Measurements from ENCODE around the gene TGFBR3.

DNA sequence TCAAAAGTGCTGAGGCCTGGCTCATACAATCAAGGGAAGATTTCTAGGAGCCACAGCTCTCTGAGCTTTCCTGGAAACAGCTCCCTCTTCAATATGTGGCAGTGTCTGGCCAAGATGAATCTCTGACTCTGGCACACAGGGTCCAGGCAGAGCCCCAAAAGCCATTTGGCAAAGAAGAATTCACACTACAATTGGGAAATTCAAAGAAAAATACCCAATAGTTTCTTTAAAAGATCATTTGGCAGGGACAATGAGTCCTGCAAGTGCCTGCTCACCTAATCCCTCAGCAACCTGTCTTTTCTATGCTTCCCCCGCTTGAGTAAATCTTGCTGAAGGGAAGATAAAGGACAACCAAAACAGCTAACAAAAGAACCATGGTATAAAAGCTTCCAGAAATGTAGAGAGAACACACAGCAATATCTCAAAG lies 124.6 kb downstream of the TGFBR3 start:
- TF ChIP-seq, protein P1, sequence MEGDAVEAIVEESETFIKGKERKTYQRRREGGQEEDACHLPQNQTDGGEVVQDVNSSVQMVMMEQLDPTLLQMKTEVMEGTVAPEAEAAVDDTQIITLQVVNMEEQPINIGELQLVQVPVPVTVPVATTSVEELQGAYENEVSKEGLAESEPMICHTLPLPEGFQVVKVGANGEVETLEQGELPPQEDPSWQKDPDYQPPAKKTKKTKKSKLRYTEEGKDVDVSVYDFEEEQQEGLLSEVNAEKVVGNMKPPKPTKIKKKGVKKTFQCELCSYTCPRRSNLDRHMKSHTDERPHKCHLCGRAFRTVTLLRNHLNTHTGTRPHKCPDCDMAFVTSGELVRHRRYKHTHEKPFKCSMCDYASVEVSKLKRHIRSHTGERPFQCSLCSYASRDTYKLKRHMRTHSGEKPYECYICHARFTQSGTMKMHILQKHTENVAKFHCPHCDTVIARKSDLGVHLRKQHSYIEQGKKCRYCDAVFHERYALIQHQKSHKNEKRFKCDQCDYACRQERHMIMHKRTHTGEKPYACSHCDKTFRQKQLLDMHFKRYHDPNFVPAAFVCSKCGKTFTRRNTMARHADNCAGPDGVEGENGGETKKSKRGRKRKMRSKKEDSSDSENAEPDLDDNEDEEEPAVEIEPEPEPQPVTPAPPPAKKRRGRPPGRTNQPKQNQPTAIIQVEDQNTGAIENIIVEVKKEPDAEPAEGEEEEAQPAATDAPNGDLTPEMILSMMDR (optimal IDR thresholded peaks at IDR 0.05 in 1 of 3, IDR thresholded peaks at IDR 0.05 in 1 of 3, conservative IDR thresholded peaks at IDR 0.05 in 1 of 3; ENCODE audit: extremely low read depth in 1 of 3, insufficient read depth in 2 of 3, low read length in 3 of 3), result no peak
- no peak for TF ChIP-seq EZH2 (IDR thresholded peaks at IDR 0.05; ENCODE audit: low read length)

Data from keratinocyte (primary cell).